ENCODE measurements around the gene VMAC.
A peak's percentile ranks its signal among the peaks of the same experiment; 100 is the strongest.

Gene VMAC

DNA sequence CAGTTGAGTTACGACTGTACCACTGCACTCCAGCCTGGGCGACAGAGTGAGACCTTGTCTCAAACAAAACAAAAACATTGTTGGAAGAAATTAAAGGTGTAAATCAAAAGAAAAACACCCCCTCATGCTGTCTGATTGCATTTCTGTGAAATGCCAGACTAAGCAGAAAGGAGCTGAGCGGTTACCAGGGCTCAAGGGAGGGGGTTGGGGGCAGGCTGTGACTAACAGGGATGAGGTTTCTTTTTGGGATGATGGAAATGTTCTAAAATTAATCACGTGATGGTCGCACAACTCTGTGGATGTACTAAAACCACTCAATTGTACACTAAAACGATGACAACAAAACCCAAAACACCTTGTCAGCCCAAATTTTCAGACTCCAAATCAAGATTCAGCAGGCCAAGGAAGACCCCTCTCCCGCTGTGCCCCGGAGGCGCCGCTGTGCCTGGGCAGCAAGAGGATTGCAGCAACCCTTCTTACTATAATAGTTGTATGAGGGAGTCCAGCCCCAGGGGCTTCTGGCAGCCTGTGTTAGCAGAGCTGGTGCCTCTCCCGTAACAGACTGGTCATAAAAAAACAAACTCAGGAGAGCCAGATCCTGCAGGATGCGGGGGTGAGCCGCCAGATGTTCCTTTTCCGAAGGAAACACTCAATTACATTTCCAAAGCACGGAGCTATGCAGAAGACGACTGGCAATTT, 30.3 kb downstream of the VMAC start:
- no peaks in the 10 kb centered on the region for H3K9me3 ChIP-seq (ENCODE audit: control insufficient read depth, insufficient read depth, low read depth, low read length)
- H3K9ac ChIP-seq (ENCODE audit: low read length) = no peak overlapping the region
- H3K27ac ChIP-seq (ENCODE audit: low read depth, low read length) = no peak overlapping the region
- H3K4me1 ChIP-seq (ENCODE audit: control insufficient read depth, insufficient read depth, low read length) = no peaks in the 10 kb centered on the region
- H3K27me3 ChIP-seq (ENCODE audit: control insufficient read depth, insufficient read depth, low read length) = no peaks in the 10 kb centered on the region
- H3K36me3 ChIP-seq (ENCODE audit: control insufficient read depth, insufficient read depth, low read length) = peaks cover 80% of the 10 kb centered on the region
- H3K4me3 ChIP-seq (ENCODE audit: low read depth, low read length) = no peak overlapping the region

DNA sequence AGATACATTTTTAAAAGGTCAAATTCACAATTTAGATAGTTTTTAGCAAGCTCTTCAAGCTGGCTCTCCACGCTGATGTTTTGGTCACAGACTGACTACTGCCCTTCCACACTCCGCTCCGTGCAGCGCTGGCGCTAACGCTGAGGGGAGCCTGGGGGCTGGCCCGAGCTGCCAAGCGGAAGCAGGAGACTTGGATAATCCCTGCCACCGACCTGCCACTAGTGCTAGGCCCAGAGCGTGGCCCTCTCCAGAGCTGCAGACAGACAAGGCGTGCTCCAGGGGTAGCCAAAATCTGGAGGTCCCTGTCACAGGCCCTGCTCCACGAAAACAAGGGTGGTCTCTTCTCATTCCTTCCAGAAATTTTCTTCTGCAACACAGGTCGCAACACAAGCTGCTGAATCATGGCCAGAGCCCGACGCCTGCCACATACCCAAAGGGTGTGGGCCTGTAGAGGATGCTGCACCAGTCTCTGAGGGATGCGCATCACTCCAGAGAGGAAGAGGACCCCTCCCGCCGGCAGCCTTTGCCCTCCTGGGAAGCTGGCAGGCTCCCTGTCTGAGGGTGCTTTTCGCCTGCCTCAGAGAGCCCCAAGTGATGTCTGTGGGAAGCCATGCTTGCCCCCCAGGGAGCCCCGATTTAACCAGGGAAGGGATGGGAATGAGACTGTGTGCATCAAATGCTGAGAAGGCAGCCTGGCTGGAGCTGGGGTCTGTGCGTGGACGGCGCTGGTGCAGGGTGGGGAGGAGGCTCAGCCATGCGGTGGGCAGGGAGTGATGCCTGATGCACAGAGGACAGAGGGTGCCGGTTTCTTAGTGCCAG, 31.0 kb downstream of the VMAC start:
- Histone ChIP-seq H3K9me3 (ENCODE audit: control insufficient read depth, insufficient read depth, low read depth, low read length) (no peaks in the 10 kb centered on the region), H3K9ac (ENCODE audit: low read length) (no peak overlapping the region), H3K27ac (ENCODE audit: low read depth, low read length) (no peak overlapping the region), H3K4me3 (ENCODE audit: low read depth, low read length) (no peak overlapping the region), H3K4me1 (ENCODE audit: control insufficient read depth, insufficient read depth, low read length) (no peaks in the 10 kb centered on the region), H3K27me3 (ENCODE audit: control insufficient read depth, insufficient read depth, low read length) (no peaks in the 10 kb centered on the region), H3K36me3 (ENCODE audit: control insufficient read depth, insufficient read depth, low read length) (peaks cover 80% of the 10 kb centered on the region)

DNA sequence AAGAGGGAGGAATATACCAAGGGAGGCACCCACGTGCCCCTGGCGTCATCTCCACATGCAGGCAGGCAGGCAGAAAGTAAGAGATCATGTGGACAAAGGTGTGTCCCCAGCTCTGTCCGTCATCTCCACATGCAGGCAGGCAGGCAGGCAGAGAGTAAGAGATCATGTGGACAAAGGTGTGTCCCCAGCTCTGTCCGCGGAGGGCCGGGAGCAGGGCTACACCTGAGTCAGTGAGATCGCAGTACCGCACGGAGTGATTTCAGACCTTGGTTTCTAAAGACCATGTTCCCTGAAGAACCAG, 31.6 kb downstream of the VMAC start:
- Histone ChIP-seq H3K4me1 (ENCODE audit: control insufficient read depth, insufficient read depth, low read length) (no peaks in the 10 kb centered on the region), H3K9me3 (ENCODE audit: control insufficient read depth, insufficient read depth, low read depth, low read length) (no peaks in the 10 kb centered on the region), H3K36me3 (ENCODE audit: control insufficient read depth, insufficient read depth, low read length) (peaks cover 80% of the 10 kb centered on the region), H3K27ac (ENCODE audit: low read depth, low read length) (no peak overlapping the region), H3K4me3 (ENCODE audit: low read depth, low read length) (no peak overlapping the region), H3K27me3 (ENCODE audit: control insufficient read depth, insufficient read depth, low read length) (no peaks in the 10 kb centered on the region), H3K9ac (ENCODE audit: low read length) (no peak overlapping the region)

DNA sequence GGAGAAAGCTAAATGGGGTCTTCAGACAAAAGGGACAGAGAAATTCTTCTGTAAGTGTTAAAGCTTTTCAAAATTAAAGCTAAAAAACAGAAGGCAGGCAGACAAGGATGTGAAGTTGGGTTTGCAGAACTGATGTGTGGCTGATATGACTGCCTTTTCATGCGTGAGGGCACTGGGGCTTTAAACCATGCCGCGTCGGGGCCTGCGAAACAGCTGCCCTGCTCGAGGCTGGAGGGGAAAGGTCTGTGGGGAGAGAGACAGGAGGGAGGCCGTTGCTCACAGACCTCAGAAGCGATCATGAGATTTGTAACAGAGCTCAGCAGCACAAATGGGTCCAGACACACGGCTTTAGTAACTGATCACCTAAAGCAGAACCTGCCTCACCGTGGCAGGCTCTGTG, 32.9 kb downstream of the VMAC start:
- no peak overlapping the region for H3K4me3 ChIP-seq (ENCODE audit: low read depth, low read length)
- no peak overlapping the region for H3K9ac ChIP-seq (ENCODE audit: low read length)
- no peaks in the 10 kb centered on the region for H3K9me3 ChIP-seq (ENCODE audit: control insufficient read depth, insufficient read depth, low read depth, low read length)
- H3K27me3 ChIP-seq (ENCODE audit: control insufficient read depth, insufficient read depth, low read length) = no peaks in the 10 kb centered on the region
- H3K36me3 ChIP-seq (ENCODE audit: control insufficient read depth, insufficient read depth, low read length) = peaks cover 77% of the 10 kb centered on the region
- no peaks in the 10 kb centered on the region; the same call in 1 of the 2 replicates for H3K4me1 ChIP-seq (ENCODE audit: control insufficient read depth, insufficient read depth, low read length)
- H3K27ac ChIP-seq (ENCODE audit: low read depth, low read length) = no peak overlapping the region

DNA sequence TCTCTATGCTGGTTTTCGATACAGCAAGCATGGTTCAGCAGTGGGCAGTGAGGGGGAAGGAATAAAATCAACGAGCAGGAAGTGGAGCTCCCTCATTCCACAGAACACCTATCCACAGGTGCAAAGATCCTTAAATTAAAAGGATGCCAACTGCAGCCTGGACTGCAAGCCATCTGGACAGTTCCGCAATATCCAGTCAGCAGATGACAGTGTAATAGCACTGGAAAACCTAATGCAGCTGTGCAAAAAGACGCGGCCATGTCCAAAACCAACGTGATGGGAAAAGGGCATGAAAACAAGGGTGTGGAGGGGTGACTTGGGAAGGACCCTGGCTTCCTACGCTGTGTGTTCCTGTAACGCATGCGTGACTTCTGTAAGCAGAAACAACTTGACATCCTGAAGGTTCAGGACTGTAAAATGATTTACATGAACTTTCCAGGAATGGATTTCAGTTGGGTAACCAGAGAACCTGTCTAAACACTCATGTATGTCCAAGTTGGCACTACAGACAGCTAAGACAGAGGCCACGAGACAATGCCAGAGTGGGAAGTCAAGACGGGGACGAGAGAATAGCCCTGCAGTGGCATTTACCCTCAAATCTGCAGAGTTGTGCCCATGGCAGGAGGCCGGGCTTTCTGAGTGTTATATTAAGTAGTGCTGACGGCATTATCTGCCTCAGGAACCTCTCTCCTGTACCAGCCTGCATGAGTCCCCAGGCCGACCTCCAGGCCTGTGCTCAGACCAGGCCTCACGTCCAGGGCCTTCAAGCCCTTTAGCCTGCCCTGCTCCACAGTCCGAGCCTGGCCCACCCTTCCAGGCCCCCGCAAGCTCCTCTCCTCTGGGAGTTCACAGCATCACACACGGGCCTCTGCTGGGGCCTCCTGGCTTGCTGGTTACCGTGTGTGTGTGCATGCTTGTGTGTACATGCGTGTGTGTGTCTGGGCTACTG, 35.9 kb downstream of the VMAC start:
- H3K4me1 ChIP-seq (ENCODE audit: control insufficient read depth, insufficient read depth, low read length) = peaks cover 13% of the 10 kb centered on the region; the same call in 1 of the 2 replicates
- H3K27ac ChIP-seq (ENCODE audit: low read depth, low read length) = no peak overlapping the region
- H3K9ac ChIP-seq (ENCODE audit: low read length) = no peak overlapping the region
- H3K27me3 ChIP-seq (ENCODE audit: control insufficient read depth, insufficient read depth, low read length) = no peaks in the 10 kb centered on the region
- no peak overlapping the region for H3K4me3 ChIP-seq (ENCODE audit: low read depth, low read length)
- H3K9me3 ChIP-seq (ENCODE audit: control insufficient read depth, insufficient read depth, low read depth, low read length) = no peaks in the 10 kb centered on the region
- H3K36me3 ChIP-seq (ENCODE audit: control insufficient read depth, insufficient read depth, low read length) = peaks cover 57% of the 10 kb centered on the region

DNA sequence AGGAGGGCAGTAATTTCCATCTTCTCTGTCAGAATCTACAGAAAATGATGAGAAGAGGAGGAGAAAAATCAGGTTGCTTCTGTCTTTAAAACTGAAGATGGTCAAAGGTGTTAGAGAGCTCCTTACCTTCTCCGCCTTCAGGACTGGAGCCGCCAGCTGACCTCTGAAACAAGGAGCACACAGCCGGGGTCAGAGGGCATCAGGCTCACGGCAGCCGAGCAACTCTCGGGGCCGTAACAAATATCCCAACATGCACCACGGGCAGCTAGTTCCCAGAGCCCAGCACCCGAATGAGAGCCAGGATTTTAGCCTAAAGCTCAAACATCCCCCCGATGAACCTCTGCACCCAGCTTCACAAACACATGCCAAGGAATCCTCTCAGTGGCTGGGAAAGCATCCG, 37.0 kb downstream of the VMAC start:
- H3K36me3 ChIP-seq (ENCODE audit: control insufficient read depth, insufficient read depth, low read length) = peaks cover 51% of the 10 kb centered on the region
- no peak overlapping the region for H3K27ac ChIP-seq (ENCODE audit: low read depth, low read length)
- peaks cover 13% of the 10 kb centered on the region; the same call in 1 of the 2 replicates for H3K4me1 ChIP-seq (ENCODE audit: control insufficient read depth, insufficient read depth, low read length)
- H3K9ac ChIP-seq (ENCODE audit: low read length) = no peak overlapping the region
- H3K9me3 ChIP-seq (ENCODE audit: control insufficient read depth, insufficient read depth, low read depth, low read length) = no peaks in the 10 kb centered on the region
- no peak overlapping the region for H3K4me3 ChIP-seq (ENCODE audit: low read depth, low read length)
- no peaks in the 10 kb centered on the region for H3K27me3 ChIP-seq (ENCODE audit: control insufficient read depth, insufficient read depth, low read length)

DNA sequence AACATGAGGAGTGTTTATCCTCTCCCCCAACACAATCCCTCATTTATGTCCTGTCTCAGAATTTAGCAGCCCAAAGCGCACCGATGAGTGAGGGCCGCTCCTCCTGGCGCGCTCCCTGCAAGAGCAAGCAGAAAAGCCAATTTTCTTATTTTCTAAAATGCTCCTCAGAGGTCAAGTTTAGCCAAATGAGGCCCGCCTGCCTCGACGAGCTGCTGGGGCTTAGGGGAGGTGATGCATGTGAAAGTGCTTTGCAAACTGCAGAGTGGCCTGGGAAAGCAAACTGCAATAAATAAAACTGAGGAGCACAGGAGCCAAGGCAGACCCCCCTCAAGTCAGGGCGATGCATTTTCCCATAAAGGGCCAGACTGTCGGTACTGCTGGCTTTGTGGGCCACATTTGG, 38.4 kb downstream of the VMAC start:
- peaks cover 39% of the 10 kb centered on the region for H3K36me3 ChIP-seq (ENCODE audit: control insufficient read depth, insufficient read depth, low read length)
- peaks cover 17% of the 10 kb centered on the region for H3K4me1 ChIP-seq (ENCODE audit: control insufficient read depth, insufficient read depth, low read length)
- H3K27me3 ChIP-seq (ENCODE audit: control insufficient read depth, insufficient read depth, low read length) = no peaks in the 10 kb centered on the region
- no peak overlapping the region for H3K9ac ChIP-seq (ENCODE audit: low read length)
- no peaks in the 10 kb centered on the region for H3K9me3 ChIP-seq (ENCODE audit: control insufficient read depth, insufficient read depth, low read depth, low read length)
- H3K4me3 ChIP-seq (ENCODE audit: low read depth, low read length) = no peak overlapping the region
- no peak overlapping the region for H3K27ac ChIP-seq (ENCODE audit: low read depth, low read length)

DNA sequence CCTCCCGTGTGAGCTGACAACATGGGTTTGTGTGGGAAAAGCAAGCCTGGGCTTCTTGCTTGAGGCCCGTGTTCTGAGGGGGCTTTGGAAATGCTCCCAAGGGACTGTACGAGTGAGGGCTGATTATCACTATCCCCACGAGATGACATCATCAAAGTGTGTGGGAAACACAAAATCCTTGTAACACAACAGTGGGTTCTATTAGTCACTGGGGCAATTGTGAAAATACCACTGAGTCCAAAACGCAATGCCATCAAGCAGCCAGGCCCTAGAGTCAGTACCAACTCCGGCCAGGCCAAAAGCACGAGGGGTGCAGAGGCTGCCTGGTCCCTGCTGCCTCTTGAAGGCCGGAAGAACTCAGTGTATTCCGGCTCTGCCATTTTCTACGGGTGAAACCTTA, 39.0 kb downstream of the VMAC start:
- Histone ChIP-seq H3K4me1 (ENCODE audit: control insufficient read depth, insufficient read depth, low read length) (peaks cover 19% of the 10 kb centered on the region), H3K9me3 (ENCODE audit: control insufficient read depth, insufficient read depth, low read depth, low read length) (no peaks in the 10 kb centered on the region), H3K27ac (ENCODE audit: low read depth, low read length) (no peak overlapping the region), H3K27me3 (ENCODE audit: control insufficient read depth, insufficient read depth, low read length) (no peaks in the 10 kb centered on the region), H3K36me3 (ENCODE audit: control insufficient read depth, insufficient read depth, low read length) (peaks cover 38% of the 10 kb centered on the region), H3K9ac (ENCODE audit: low read length) (peak overlapping the region; percentile 3), H3K4me3 (ENCODE audit: low read depth, low read length) (no peak overlapping the region)

DNA sequence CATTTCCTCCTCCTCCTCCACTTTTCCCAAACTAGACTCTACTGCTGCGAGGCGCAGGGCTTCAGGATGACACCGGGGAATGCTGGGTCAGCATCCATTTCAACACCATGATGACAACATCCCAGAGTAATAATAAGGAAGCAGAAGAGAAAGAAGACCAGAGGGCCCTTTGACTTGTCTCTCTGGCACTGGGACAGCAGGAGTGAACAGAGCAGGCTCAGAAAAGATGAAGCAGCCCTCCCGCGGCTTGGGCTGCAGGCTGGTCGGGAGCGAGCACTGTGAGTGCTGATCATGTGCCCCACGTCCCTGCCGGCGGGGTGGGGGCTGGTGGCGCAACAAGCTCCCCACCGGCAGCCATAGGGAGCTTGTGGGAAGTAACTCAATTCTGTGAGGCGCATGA, 42.8 kb downstream of the VMAC start:
- Histone ChIP-seq H3K27ac (ENCODE audit: low read depth, low read length) (no peak overlapping the region), H3K27me3 (ENCODE audit: control insufficient read depth, insufficient read depth, low read length) (no peaks in the 10 kb centered on the region), H3K4me3 (ENCODE audit: low read depth, low read length) (no peak overlapping the region), H3K36me3 (ENCODE audit: control insufficient read depth, insufficient read depth, low read length) (peaks cover 11% of the 10 kb centered on the region), H3K9me3 (ENCODE audit: control insufficient read depth, insufficient read depth, low read depth, low read length) (no peaks in the 10 kb centered on the region), H3K9ac (ENCODE audit: low read length) (no peak overlapping the region), H3K4me1 (ENCODE audit: control insufficient read depth, insufficient read depth, low read length) (peaks cover 56% of the 10 kb centered on the region)

DNA sequence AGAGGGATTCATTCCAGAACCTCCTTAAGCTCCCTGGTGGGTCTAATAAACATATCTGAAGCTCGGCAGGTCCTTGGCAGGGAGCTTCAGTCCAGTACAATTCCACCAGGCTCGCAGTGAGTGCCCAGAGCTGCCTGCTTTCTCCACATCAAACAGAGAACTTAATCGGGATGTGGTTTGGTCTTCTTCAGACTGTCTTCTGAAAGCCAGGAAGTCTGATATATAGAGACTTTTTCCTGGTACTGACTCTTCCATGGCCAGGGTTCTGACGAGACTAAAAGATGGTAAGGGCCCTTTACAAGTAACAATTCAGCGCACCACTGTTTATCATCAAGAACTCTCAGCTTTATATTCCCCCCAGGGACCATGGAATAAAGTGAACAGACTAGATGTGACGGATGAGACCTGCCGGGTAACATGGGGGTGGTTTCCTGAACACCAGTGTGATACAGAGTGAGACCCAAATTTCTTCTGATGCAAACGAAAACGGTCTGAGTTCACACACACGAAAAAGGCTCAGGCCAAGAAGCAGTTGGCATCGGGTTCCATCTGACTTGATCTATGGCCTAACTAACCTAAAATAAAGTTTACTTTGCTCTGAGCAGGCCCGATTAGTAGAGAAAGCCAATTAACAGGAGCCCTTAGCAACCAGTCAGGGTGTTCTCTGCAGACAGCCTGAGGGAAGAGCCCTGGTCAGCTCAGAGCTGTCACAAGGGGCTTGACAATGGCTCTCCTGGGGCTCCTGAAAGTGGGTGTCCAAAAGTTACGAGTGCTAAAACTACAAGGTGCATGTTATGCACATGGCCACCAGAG, 44.3 kb downstream of the VMAC start:
- peaks cover 58% of the 10 kb centered on the region for H3K4me1 ChIP-seq (ENCODE audit: control insufficient read depth, insufficient read depth, low read length)

More for the DNA sequence above, 44.3 kb downstream of the VMAC start:
- H3K4me3 ChIP-seq (ENCODE audit: low read depth, low read length) = no peak overlapping the region
- H3K27ac ChIP-seq (ENCODE audit: low read depth, low read length) = no peak overlapping the region
- no peaks in the 10 kb centered on the region for H3K27me3 ChIP-seq (ENCODE audit: control insufficient read depth, insufficient read depth, low read length)
- H3K9ac ChIP-seq (ENCODE audit: low read length) = no peak overlapping the region
- H3K36me3 ChIP-seq (ENCODE audit: control insufficient read depth, insufficient read depth, low read length) = peaks cover 11% of the 10 kb centered on the region
- H3K9me3 ChIP-seq (ENCODE audit: control insufficient read depth, insufficient read depth, low read depth, low read length) = no peaks in the 10 kb centered on the region

All from HUES6 (cell line).